ENCODE results near the gene NOX3. TPM values are rescaled to one million over a fixed set of nuclear protein-coding genes. Genes with fewer than 3 reads are reported as not detected.

Gene NOX3
- total RNA-seq, 1 donor from 2014 or later: not detected

GRCh38 chr6:155450240-155450581, 5.4 kb downstream of the NOX3 start:
- H3K9me3 Mint-ChIP-seq (ENCODE audit: unreplicated experiment): no peaks in the 10 kb centered on the region
- no peak overlapping the region for H3K27ac Mint-ChIP-seq (ENCODE audit: unreplicated experiment)
- H3K36me3 Mint-ChIP-seq (ENCODE audit: unreplicated experiment): no peaks in the 10 kb centered on the region
- DNase-seq (ENCODE audit: extremely low spot score, unreplicated experiment): no peak
- TF ChIP-seq CTCF (IDR thresholded peaks at IDR 0.05): no peak
- no peak overlapping the region for H3K4me3 Mint-ChIP-seq (ENCODE audit: unreplicated experiment)
- H3K27me3 Mint-ChIP-seq (ENCODE audit: unreplicated experiment): peaks cover 2% of the 10 kb centered on the region
- H3K4me1 Mint-ChIP-seq (ENCODE audit: unreplicated experiment): no peaks in the 10 kb centered on the region

- Mint-ChIP-seq H3K4me1 (ENCODE audit: unreplicated experiment) (no peaks in the 10 kb centered on the region), H3K36me3 (ENCODE audit: unreplicated experiment) (no peaks in the 10 kb centered on the region), H3K9me3 (ENCODE audit: unreplicated experiment) (no peaks in the 10 kb centered on the region), H3K27me3 (ENCODE audit: unreplicated experiment) (peaks cover 2% of the 10 kb centered on the region), H3K4me3 (ENCODE audit: unreplicated experiment) (no peak overlapping the region), H3K27ac (ENCODE audit: unreplicated experiment) (no peak overlapping the region)
- no peak for TF ChIP-seq CTCF (IDR thresholded peaks at IDR 0.05)
- DNase-seq (ENCODE audit: extremely low spot score, unreplicated experiment): no peak
These were observed 6.0 kb downstream of the NOX3 start for GRCh38 chr6:155449450-155450239.

DNA sequence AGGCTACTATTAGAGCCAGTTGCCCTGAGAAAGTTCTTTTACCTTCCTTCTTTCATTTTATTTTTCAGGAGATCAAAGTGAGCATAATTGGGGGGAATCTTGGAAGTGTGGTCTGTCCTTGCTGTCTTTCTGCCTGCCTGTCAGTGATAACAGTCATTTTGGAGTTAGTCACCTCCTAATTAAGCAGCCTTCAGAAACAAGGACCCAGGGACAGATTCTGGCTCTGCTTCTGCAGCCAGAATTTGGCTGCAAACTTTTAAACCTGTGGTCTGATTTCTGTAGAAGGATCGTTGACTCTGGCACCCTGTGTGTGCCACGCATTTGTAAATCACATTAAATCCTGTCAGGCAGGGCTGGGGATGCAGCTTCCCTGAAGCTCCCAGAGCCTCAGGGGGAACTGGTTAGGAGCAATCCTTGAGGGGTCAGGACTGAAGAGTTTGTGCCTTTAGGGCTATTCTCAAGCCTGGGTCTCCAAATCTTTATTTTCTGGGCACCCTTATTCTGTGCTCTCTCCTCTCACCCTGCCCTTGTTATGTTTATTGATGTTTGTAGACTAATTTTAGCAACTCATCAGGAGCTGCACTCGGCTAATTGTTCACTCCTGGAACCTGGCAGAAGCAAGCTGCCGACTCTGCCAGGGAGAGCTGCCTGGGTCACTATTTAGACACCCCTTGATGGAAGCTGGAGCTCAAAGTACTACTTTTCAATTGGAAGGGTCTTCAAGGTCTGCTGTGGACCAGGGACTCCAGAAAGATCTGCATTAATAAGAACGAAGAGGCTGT, 6.8 kb downstream of the NOX3 start:
- Mint-ChIP-seq H3K27ac (ENCODE audit: unreplicated experiment) (no peak overlapping the region), H3K4me3 (ENCODE audit: unreplicated experiment) (no peak overlapping the region), H3K9me3 (ENCODE audit: unreplicated experiment) (no peaks in the 10 kb centered on the region), H3K4me1 (ENCODE audit: unreplicated experiment) (no peaks in the 10 kb centered on the region), H3K27me3 (ENCODE audit: unreplicated experiment) (peaks cover 2% of the 10 kb centered on the region), H3K36me3 (ENCODE audit: unreplicated experiment) (no peaks in the 10 kb centered on the region)
- DNase-seq (ENCODE audit: extremely low spot score, unreplicated experiment): no peak
- no peak for TF ChIP-seq CTCF (IDR thresholded peaks at IDR 0.05)

DNA sequence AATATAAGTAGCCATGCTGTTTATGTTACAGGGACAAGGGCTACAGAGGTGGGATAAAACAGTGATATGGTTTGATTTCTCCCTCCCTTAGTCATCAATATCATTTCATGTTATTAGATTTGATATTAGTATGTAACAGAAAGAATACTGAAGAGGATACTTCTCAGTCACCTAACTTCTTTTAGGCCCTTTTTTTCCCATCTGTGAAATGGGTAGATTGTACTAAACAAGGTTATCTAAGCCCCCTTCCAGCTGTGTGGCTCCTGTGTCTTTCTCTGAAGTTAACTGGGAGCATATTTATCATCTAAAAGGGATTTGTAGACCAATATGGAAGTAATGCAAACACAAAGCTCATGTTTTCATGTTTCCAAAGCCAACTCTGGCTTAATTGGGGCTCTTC, 7.7 kb downstream of the NOX3 start:
- Mint-ChIP-seq H3K4me3 (ENCODE audit: unreplicated experiment) (no peak overlapping the region), H3K27me3 (ENCODE audit: unreplicated experiment) (peaks cover 2% of the 10 kb centered on the region), H3K36me3 (ENCODE audit: unreplicated experiment) (no peaks in the 10 kb centered on the region), H3K9me3 (ENCODE audit: unreplicated experiment) (no peaks in the 10 kb centered on the region), H3K4me1 (ENCODE audit: unreplicated experiment) (no peaks in the 10 kb centered on the region), H3K27ac (ENCODE audit: unreplicated experiment) (no peak overlapping the region)
- TF ChIP-seq CTCF (IDR thresholded peaks at IDR 0.05): no peak
- DNase-seq (ENCODE audit: extremely low spot score, unreplicated experiment): no peak
